Calu3 (cell line): ENCODE data around the gene TBC1D19. TPM values are rescaled to one million over a fixed set of nuclear protein-coding genes. Genes with fewer than 3 reads are reported as not detected.

Experiments
- BruUV-seq: library from RNA; stranded (reverse); fragments of 400-500 nt; replicated peaks from 2 replicates; lab custom pipeline; 2021; lab: Mats Ljungman, UMichigan
- CTCF ChIA-PET: fragments of 300-600 bp; sonication (Branson Sonifier 250); formaldehyde crosslinking; loops from one replicate; lab custom pipeline; 2022; ENCODE audit warnings: antibody characterized with exemption; lab: Charles Lee
- DNase-seq: peaks from one replicate; pipeline ENCODE4 v3.0.0; 2022
- H3K27ac Mint-ChIP-seq: one replicate; pipeline ENCODE4 v1.8.0; 2022; ENCODE audit warnings: mixed read lengths; ENCODE audit not compliant: unreplicated experiment
- H3K27me3 Mint-ChIP-seq: one replicate; pipeline ENCODE4 v1.8.0; 2022; ENCODE audit warnings: mixed read lengths; ENCODE audit not compliant: unreplicated experiment
- H3K36me3 Mint-ChIP-seq: one replicate; pipeline ENCODE4 v1.8.0; 2022; ENCODE audit warnings: mild to moderate bottlenecking, moderate library complexity, mixed read lengths; ENCODE audit not compliant: insufficient read depth, unreplicated experiment
- H3K4me1 Mint-ChIP-seq: one replicate; pipeline ENCODE4 v1.8.0; 2022; ENCODE audit warnings: mild to moderate bottlenecking, low read depth, mixed read lengths; ENCODE audit not compliant: unreplicated experiment
- H3K4me3 Mint-ChIP-seq: one replicate; pipeline ENCODE4 v1.8.0; 2022; ENCODE audit warnings: mild to moderate bottlenecking, low read depth, moderate library complexity, mixed read lengths; ENCODE audit not compliant: unreplicated experiment
- H3K9me3 Mint-ChIP-seq: one replicate; pipeline ENCODE4 v1.8.0; 2022; ENCODE audit warnings: low read depth, mixed read lengths; ENCODE audit not compliant: unreplicated experiment
- intact Hi-C: fragments of 100-400 bp; cut with micrococcal nuclease; formaldehyde crosslinking; loops from one replicate; pipeline ENCODE4 v1.10.0; 2022; ENCODE audit not compliant: unreplicated experiment
- total RNA-seq: library from RNA; stranded (reverse); gene quantifications from 2 replicates; pipeline ENCODE4 v1.2.3, GENCODE V29; 2022
- TF ChIP-seq, protein P1 (sequence below): fragments of 200-600 bp; IDR thresholded peaks from one replicate; pipeline ENCODE4 v1.8.0; 2022; ENCODE audit warnings: antibody characterized with exemption; ENCODE audit not compliant: unreplicated experiment

Gene TBC1D19
- total RNA-seq, 1 experiment from 2014 or later: 5.5 TPM

DNA sequence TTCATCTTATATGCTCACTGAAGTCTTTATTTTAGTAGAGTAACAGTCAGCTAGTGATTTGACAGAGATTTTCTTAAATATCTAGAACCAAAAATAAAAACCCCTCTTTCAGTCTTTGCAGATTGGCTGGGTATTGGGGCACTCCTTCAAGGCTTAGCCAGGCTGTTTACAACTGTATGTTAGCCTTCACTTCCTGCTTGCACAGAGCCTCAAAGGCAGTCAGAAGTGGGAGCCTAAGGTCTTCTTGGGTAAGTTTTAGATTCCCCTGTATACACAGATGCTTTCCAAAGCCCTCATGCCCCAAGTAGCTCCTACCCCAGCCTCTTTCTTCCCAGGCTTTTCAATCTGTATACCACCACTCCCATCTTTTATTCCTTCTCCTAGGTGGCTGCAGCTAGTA, 140.7 kb downstream of the TBC1D19 start:
- Mint-ChIP-seq H3K36me3 (no peaks in the 10 kb centered on the region), H3K4me3 (no peak overlapping the region), H3K27ac (no peak overlapping the region), H3K4me1 (no peaks in the 10 kb centered on the region), H3K27me3 (no peaks in the 10 kb centered on the region), H3K9me3 (no peaks in the 10 kb centered on the region)
- TF ChIP-seq, protein P1, sequence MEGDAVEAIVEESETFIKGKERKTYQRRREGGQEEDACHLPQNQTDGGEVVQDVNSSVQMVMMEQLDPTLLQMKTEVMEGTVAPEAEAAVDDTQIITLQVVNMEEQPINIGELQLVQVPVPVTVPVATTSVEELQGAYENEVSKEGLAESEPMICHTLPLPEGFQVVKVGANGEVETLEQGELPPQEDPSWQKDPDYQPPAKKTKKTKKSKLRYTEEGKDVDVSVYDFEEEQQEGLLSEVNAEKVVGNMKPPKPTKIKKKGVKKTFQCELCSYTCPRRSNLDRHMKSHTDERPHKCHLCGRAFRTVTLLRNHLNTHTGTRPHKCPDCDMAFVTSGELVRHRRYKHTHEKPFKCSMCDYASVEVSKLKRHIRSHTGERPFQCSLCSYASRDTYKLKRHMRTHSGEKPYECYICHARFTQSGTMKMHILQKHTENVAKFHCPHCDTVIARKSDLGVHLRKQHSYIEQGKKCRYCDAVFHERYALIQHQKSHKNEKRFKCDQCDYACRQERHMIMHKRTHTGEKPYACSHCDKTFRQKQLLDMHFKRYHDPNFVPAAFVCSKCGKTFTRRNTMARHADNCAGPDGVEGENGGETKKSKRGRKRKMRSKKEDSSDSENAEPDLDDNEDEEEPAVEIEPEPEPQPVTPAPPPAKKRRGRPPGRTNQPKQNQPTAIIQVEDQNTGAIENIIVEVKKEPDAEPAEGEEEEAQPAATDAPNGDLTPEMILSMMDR: no peak
- DNase-seq: no peak
- no TSS peak for BruUV-seq
- intact Hi-C loops: loop anchor here (10.0 kb wide), 1 partner anchor 280 kb away; no protein-coding TSS in a partner anchor
- CTCF ChIA-PET: no interaction called here

DNA sequence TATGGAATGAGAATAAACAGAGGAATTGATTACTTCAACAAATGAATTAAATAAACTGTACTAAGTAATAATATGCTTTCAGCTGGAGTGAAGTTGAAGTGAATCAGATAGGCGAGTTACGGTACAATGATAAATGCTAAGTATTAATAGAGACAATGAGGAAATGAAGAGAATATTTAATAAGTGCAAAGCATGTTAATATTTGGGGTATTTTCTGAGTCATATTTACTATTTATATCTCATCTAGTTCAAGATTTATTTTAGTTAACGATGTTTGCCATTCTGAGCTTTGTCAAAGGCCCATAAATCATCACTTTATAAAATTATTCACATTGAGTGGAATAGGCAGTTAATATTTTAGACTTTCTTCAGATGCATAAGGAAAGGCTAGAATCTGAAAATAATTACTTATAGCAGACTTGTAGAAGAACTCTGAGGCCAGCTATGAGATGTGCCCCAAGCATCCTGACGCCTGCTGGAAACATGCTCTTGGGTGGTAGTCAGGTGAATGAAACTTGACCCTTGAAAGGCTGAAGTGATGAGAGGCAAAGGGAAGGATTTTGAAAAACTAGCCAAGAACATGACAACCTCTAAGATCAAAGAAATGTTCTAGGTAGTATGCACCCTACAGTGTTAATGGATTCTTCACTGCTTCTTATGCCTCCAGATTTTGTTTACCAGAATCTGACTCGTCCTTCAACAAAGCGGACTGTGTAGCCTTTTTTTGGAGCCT, 142.9 kb downstream of the TBC1D19 start:
- CTCF ChIA-PET: no interaction called here

DNA sequence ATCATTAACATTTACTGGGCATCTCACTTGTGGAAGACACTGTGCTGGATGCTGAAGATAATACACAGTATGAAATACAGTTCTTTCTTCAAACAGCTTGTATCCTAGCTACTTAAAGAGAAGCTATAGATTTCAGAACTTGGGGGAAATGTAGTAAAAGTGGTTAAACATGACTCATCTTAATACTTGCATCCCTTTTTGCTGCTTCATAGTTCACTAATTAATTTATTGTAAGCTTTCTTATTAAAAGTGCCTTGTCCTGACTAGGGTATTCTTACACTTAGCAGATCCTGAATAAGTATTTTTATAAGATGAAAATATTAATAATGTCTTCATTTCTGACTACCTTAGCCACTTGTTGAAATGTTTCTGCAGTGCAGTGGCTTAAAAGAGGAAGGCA, 144.0 kb downstream of the TBC1D19 start:
- no peaks in the 10 kb centered on the region for H3K9me3 Mint-ChIP-seq
- intact Hi-C loops: loop anchor here (10.0 kb wide), 1 partner anchor 277 kb away; no protein-coding TSS in a partner anchor

More for the DNA sequence above, 142.9 kb downstream of the TBC1D19 start:
- Mint-ChIP-seq H3K27me3 (no peaks in the 10 kb centered on the region), H3K9me3 (no peaks in the 10 kb centered on the region), H3K4me3 (no peak overlapping the region), H3K4me1 (no peaks in the 10 kb centered on the region), H3K36me3 (no peaks in the 10 kb centered on the region), H3K27ac (no peak overlapping the region)
- no TSS peak for BruUV-seq
- TF ChIP-seq, protein P1: no peak
- intact Hi-C loops: loop anchor here (10.0 kb wide), 1 partner anchor 278 kb away; no protein-coding TSS in a partner anchor
- no peak for DNase-seq

DNA sequence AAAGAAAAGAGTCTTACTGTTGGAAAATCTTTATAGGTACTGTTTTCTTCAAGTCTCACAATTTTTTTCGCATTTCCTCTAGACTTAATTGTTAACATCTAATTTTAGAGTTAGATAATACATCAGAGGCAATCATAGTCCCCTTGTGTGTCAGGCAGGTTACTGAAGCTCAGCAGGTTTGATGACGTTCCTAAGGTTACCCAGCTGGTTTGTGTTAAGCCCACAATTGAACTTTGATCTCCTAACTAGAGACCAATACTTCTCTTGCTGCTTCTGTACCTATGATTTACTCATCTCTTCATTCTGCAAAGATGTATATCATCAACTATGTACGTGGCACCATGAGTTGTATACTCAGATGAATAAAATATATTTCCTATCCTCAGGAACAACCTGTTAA, 145.1 kb downstream of the TBC1D19 start:
- intact Hi-C loops: loop anchor here (10.0 kb wide), 1 partner anchor 276 kb away; no protein-coding TSS in a partner anchor
- TF ChIP-seq, protein P1: no peak
- H3K27me3 Mint-ChIP-seq: no peaks in the 10 kb centered on the region

More for the DNA sequence above, 144.0 kb downstream of the TBC1D19 start:
- no TSS peak for BruUV-seq
- H3K36me3 Mint-ChIP-seq: no peaks in the 10 kb centered on the region
- no peak overlapping the region for H3K4me3 Mint-ChIP-seq
- no peak for DNase-seq
- H3K4me1 Mint-ChIP-seq: no peaks in the 10 kb centered on the region
- CTCF ChIA-PET: no interaction called here
- no peak overlapping the region for H3K27ac Mint-ChIP-seq
- H3K27me3 Mint-ChIP-seq: no peaks in the 10 kb centered on the region
- TF ChIP-seq, protein P1: no peak

More for the DNA sequence above, 145.1 kb downstream of the TBC1D19 start:
- H3K27ac Mint-ChIP-seq: no peak overlapping the region
- BruUV-seq: no TSS peak
- no peaks in the 10 kb centered on the region for H3K36me3 Mint-ChIP-seq
- no peaks in the 10 kb centered on the region for H3K9me3 Mint-ChIP-seq
- no peak overlapping the region for H3K4me3 Mint-ChIP-seq
- no peaks in the 10 kb centered on the region for H3K4me1 Mint-ChIP-seq
- DNase-seq: no peak
- CTCF ChIA-PET: no interaction called here
